WI38 (cell line): ENCODE measurements around the gene DNAJC16.

Source experiments
- H3K4me3 ChIP-seq: 2 replicates; pipeline ENCODE4 v1.5.1; 2011; ENCODE audit warnings: low read depth, mild to moderate bottlenecking, control low read depth, low read length
- TF ChIP-seq, protein P1 (sequence below): IDR thresholded peaks from 2 replicates; pipeline ENCODE4 v1.5.1; 2012; ENCODE audit warnings: low read depth, mild to moderate bottlenecking, control low read depth, low read length

The DNAJC16 gene

DNA sequence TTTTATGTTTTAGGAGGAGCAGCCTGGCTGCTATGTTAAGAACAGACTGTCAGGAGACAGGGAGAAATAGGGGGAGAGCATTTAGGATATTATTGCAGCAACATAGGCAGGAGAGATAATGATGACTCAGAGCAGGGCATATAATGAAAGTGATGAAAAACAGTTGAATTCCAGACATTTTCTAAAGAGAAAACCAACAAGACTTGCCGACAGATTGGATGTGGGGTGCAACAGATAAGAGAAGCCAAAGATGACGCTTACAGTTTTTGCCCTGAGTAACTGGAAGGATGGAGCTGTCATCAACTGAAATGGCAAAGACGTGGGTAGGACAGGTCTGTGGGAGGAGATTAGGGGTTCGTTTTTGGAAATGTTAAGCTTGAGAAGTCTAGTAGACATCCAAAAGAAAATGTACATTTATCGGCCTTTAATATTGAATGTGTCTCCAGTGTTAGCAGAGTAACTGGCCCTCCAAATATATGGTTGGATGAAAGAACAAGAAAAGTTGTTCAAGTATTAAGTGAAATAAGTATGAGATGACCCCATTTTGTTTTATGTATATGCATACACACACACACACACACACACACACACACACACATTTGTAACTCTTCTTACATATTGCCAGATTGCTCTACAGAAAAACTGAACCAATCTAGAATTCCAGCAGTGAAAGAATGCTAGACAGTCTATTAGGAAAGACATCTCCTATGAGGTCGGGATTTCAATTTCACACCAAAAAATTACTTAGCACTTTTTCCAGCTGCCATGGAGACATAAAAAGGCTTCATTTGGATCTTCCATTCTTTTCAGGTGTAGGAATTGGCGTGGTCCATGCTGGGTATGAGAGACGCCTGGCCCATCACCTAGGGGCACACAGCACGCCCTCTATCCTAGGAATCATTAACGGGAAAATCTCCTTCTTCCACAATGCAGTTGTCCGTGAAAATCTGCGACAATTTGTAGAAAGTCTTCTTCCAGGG is 17.2 kb downstream of the DNAJC16 start:
- TF ChIP-seq, protein P1, sequence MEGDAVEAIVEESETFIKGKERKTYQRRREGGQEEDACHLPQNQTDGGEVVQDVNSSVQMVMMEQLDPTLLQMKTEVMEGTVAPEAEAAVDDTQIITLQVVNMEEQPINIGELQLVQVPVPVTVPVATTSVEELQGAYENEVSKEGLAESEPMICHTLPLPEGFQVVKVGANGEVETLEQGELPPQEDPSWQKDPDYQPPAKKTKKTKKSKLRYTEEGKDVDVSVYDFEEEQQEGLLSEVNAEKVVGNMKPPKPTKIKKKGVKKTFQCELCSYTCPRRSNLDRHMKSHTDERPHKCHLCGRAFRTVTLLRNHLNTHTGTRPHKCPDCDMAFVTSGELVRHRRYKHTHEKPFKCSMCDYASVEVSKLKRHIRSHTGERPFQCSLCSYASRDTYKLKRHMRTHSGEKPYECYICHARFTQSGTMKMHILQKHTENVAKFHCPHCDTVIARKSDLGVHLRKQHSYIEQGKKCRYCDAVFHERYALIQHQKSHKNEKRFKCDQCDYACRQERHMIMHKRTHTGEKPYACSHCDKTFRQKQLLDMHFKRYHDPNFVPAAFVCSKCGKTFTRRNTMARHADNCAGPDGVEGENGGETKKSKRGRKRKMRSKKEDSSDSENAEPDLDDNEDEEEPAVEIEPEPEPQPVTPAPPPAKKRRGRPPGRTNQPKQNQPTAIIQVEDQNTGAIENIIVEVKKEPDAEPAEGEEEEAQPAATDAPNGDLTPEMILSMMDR: no peak
- no peak overlapping the region for H3K4me3 ChIP-seq

DNA sequence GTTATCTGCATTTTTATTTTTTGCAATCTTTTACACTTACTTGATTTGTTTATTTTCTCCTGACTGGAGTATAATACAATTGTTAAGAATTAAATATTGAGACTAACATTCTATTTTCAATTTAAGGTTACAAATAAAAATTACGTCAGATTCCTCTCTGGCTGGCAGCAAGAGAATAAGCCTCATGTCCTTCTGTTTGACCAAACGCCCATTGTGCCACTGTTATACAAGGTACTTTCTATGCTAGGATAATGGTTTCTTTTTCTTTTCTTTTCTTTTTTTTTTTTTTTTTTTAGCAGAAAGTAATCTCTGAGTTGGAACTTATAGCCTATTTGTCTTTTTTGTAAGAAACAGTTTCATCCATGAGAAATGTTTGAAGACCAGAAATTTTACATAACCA is 20.0 kb downstream of the DNAJC16 start:
- TF ChIP-seq, protein P1: no peak
- no peak overlapping the region for H3K4me3 ChIP-seq

DNA sequence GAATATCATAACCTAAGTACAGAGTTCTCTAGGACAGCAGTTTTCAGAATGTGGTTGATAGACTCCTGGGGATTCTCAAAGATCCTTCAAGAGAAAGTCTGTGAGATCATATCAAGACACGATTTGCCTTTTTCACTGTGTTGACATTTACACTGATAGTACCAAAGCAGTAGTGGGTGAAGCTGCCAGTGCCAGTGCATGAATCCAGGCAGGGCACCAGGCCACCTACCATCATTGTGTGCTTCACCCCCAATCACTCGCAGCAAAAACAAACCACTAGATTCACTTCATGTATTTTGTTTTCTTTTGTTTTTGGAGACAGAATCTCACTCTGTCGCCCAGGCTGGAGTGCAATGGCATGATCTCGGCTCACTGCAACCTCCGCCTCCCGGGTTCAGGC is 23.9 kb downstream of the DNAJC16 start:
- TF ChIP-seq, protein P1: no peak
- H3K4me3 ChIP-seq: no peak overlapping the region

DNA sequence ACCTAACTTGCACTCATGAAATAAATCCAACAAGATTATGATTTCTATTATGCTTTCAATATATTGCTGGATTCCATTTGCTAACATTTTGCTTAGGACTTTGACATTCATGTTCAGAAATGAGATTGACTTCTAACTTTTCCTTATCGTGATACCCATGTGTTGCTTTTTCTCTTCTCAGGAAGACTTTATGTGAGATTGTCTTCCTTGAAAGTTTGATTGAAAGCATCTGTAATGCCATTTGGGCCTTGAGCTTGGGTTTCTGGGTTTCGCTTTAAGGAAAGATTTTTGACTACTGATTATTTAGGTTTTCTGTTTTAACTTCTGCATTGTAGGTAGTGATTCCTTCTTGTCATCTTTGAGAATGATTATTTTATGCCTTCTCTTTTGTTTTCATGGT is 30.4 kb downstream of the DNAJC16 start:
- TF ChIP-seq, protein P1: no peak
- H3K4me3 ChIP-seq: no peak overlapping the region

DNA sequence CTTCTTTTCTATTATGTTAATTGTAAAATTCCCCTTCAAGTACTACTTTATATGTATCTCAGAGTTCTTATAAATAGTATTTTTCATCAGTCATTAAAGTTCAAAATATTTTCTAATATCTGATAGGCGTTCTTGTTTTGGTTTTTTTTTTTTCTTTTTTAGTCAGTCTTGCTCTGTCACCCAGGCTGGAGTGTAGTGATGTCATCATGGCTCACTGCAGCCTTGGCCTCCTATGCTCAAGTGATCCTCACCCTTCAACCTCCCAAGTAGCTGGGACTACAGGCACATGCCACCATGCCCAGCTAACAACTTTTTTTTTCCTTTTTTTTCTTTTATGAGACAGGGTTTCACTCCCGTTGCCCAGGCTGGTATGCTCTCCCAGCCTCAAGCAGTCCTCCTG is 30.9 kb downstream of the DNAJC16 start:
- TF ChIP-seq, protein P1: no peak
- H3K4me3 ChIP-seq: no peak overlapping the region

DNA sequence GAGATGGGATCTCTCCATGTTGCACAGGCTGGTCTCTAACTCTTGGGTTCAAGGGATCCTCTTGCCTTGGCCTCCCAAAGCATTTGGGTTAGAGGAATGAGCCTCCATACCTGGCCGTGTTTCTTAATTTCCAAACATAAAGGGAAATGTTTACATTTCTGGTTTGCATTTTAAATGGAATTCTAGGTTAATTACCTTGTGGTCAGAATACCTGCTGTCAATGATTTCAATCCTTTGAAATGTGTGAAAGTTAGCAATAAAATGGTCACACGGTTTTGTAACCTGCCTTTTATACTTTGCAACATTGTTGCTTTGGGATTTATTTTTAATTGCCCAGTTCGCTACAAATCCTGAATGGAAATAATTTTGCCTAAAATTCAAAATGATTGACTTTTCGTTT is 31.9 kb downstream of the DNAJC16 start:
- no peak overlapping the region for H3K4me3 ChIP-seq
- TF ChIP-seq, protein P1: no peak

DNA sequence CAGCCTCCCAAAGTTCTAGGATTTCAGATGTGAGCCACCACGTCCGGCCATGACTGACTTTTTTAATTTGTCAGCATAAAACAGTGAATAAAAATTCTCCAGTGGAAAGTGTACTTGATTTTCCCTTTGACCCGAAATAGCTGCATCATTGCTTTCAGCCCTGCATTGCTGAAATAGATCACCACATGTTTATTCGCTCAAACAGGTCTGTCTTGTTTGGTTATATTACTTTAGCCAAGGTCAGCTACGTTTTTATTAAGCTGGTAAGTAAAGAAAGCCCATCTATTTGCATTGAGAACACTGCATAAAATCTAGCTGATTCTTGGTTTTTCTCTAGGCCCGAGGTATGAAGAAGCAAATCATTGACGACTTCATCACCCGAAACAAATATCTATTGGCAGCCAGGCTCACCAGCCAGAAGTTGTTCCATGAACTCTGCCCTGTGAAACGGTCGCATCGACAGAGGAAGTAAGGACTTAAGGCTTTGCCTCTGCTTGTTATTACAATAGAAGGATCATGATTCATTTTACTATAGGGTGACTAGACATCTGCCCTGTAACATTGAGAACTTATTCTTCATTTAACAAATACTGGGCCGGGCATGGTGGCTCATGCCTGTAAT is 32.7 kb downstream of the DNAJC16 start:
- TF ChIP-seq, protein P1: no peak
- H3K4me3 ChIP-seq: no peak overlapping the region
